Endothelial cell (in vitro differentiated cells): ENCODE results near the gene PRPH. TPM values are rescaled to one million over a fixed set of nuclear protein-coding genes. Genes with fewer than 3 reads are reported as not detected.
"Not testable (repeated sequence)": the region's sequence is repeated elsewhere in the genome, so short reads cannot be mapped to it uniquely, and the experiment has no call there.

Experiments used
- DNase-seq: peaks from one replicate; pipeline ENCODE4 v3.0.0; 2021; ENCODE audit warnings: low spot score
- H3K27ac Mint-ChIP-seq: one replicate; pipeline ENCODE4 v1.8.0; 2021; ENCODE audit warnings: mixed read lengths, inconsistent platforms; ENCODE audit not compliant: unreplicated experiment
- H3K27me3 Mint-ChIP-seq: one replicate; pipeline ENCODE4 v1.8.0; 2021; ENCODE audit warnings: mild to moderate bottlenecking, moderate library complexity, mixed read lengths, inconsistent platforms; ENCODE audit not compliant: unreplicated experiment
- H3K36me3 Mint-ChIP-seq: one replicate; pipeline ENCODE4 v1.8.0; 2021; ENCODE audit warnings: mild to moderate bottlenecking, low read depth, mixed read lengths, inconsistent platforms; ENCODE audit not compliant: unreplicated experiment
- H3K4me1 Mint-ChIP-seq: one replicate; pipeline ENCODE4 v1.8.0; 2021; ENCODE audit warnings: mild to moderate bottlenecking, mixed read lengths, inconsistent platforms; ENCODE audit not compliant: unreplicated experiment
- H3K4me3 Mint-ChIP-seq: one replicate; pipeline ENCODE4 v1.8.0; 2021; ENCODE audit warnings: mild to moderate bottlenecking, mixed read lengths, inconsistent platforms; ENCODE audit not compliant: unreplicated experiment
- H3K9me3 Mint-ChIP-seq: one replicate; pipeline ENCODE4 v1.8.0; 2021; ENCODE audit warnings: mixed read lengths, inconsistent platforms; ENCODE audit not compliant: unreplicated experiment
- total RNA-seq: library from RNA; stranded (reverse); fragmentation: NEBNext Ultra II Directional; extraction: Animal tissue kit (Norgen Biotek cat#: 25700); gene quantifications from one replicate; pipeline ENCODE4 v1.2.1, GENCODE V29; 2021; ENCODE audit not compliant: unreplicated experiment
- TF ChIP-seq, protein P1 (sequence below): fragments of 200-600 bp; sonication (generic); IDR thresholded peaks from one replicate; pipeline ENCODE4 v1.5.0; 2021; ENCODE audit warnings: antibody characterized with exemption; ENCODE audit not compliant: unreplicated experiment

The PRPH gene
- total RNA-seq, 1 donor from 2014 or later: not detected

DNA sequence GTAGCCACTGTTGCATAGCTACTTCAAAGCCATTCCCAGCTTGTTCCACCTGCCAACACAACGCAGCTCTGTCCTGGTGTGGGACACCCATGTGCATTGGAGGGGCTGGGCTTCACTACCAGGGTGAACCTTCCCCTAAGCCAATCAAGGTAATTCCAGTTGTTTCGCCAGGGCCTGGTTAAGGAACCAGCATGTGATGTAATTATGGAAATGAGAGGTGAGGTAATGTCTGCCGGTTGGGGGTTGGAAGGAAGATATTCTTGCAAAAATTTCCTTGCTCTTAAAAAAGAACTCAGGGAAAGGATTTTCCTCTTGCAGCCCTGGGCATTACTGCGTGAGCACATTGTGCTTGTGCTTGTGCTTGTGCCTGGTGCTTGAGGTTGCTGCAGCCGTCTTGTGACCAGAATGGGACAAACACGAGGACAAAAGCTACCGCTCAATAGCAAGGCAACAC is 15.2 kb upstream of the PRPH start:
- peaks cover under 1% of the 10 kb centered on the region for H3K36me3 Mint-ChIP-seq
- no peak for DNase-seq
- H3K4me3 Mint-ChIP-seq: no peak overlapping the region
- no peak overlapping the region for H3K27ac Mint-ChIP-seq
- H3K27me3 Mint-ChIP-seq: peaks cover 1% of the 10 kb centered on the region
- TF ChIP-seq, protein P1, sequence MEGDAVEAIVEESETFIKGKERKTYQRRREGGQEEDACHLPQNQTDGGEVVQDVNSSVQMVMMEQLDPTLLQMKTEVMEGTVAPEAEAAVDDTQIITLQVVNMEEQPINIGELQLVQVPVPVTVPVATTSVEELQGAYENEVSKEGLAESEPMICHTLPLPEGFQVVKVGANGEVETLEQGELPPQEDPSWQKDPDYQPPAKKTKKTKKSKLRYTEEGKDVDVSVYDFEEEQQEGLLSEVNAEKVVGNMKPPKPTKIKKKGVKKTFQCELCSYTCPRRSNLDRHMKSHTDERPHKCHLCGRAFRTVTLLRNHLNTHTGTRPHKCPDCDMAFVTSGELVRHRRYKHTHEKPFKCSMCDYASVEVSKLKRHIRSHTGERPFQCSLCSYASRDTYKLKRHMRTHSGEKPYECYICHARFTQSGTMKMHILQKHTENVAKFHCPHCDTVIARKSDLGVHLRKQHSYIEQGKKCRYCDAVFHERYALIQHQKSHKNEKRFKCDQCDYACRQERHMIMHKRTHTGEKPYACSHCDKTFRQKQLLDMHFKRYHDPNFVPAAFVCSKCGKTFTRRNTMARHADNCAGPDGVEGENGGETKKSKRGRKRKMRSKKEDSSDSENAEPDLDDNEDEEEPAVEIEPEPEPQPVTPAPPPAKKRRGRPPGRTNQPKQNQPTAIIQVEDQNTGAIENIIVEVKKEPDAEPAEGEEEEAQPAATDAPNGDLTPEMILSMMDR: no peak
- H3K4me1 Mint-ChIP-seq: peaks cover 20% of the 10 kb centered on the region
- H3K9me3 Mint-ChIP-seq: no peaks in the 10 kb centered on the region

DNA sequence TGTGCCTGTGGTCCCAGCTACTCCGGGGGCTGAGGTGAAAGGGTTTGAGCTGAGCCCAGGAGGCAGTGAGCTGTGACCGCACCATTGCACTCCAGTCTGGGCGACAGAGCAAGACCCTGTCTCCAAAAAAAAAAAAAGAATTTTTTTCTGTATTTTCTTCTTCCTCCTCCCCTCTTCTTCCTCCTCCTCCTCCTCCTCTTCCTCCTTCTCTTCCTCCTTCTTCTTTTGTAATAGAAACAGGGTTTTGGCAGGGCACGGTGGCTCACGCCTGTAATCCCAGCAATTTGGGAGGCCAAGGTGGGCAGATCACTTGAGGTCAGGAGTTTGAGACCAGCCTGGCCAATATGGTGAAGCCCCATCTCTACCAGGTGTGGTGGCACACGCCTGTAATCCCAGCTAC is 14.4 kb upstream of the PRPH start:
- not testable (repeated sequence) for H3K9me3 Mint-ChIP-seq, H3K27ac Mint-ChIP-seq, DNase-seq, H3K36me3 Mint-ChIP-seq, H3K27me3 Mint-ChIP-seq, H3K4me3 Mint-ChIP-seq
- peaks cover 20% of the 10 kb centered on the region for H3K4me1 Mint-ChIP-seq

DNA sequence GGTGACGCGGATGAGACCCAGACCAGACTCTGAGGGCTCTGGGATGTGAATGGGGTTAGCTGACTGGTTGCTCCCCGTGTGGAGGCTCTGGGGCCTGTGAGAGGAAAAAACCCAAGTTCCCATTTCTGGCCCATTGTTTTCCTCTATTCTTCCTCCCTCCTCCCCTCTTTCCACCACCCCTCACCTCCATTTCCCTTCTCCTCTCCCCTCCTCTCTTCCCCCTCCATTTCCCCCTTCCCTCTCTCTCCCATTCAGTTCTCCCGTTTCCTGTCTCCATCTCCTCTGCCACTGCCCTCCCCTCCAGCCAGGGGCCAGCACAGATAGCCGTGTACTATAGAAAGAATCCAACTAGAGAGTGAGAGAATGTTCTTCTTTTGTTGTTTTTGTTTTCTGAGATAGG is 12.6 kb upstream of the PRPH start:
- Mint-ChIP-seq H3K9me3 (no peaks in the 10 kb centered on the region), H3K36me3 (no peaks in the 10 kb centered on the region), H3K4me3 (no peak overlapping the region), H3K27ac (peak overlapping the region; percentile 42), H3K27me3 (peaks cover 1% of the 10 kb centered on the region), H3K4me1 (peaks cover 20% of the 10 kb centered on the region)
- no peak for DNase-seq
- TF ChIP-seq, protein P1: no peak

DNA sequence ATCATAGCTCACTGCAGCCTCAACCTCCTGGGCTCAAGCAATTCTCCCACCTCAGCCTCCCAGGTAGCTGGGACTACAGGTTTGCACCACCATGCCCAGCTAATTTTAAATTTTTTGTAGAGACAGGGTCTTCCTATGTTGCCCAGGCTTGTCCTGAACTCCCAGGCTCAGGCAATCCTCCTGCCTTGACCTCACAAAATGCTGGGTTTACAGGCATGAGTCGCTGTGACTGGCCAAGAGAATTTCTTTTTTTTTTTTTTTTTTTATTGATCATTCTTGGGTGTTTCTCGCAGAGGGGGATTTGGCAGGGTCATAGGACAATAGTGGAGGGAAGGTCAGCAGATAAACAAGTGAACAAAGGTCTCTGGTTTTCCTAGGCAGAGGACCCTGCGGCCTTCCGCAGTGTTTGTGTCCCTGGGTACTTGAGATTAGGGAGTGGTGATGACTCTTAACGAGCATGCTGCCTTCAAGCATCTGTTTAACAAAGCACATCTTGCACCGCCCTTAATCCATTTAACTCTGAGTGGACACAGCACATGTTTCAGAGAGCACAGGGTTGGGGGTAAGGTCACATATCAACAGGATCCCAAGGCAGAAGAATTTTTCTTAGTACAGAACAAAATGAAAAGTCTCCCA is 12.1 kb upstream of the PRPH start:
- not testable (repeated sequence) for H3K27me3 Mint-ChIP-seq, H3K36me3 Mint-ChIP-seq, H3K9me3 Mint-ChIP-seq, DNase-seq, H3K4me3 Mint-ChIP-seq, H3K27ac Mint-ChIP-seq
- H3K4me1 Mint-ChIP-seq: peaks cover 20% of the 10 kb centered on the region

DNA sequence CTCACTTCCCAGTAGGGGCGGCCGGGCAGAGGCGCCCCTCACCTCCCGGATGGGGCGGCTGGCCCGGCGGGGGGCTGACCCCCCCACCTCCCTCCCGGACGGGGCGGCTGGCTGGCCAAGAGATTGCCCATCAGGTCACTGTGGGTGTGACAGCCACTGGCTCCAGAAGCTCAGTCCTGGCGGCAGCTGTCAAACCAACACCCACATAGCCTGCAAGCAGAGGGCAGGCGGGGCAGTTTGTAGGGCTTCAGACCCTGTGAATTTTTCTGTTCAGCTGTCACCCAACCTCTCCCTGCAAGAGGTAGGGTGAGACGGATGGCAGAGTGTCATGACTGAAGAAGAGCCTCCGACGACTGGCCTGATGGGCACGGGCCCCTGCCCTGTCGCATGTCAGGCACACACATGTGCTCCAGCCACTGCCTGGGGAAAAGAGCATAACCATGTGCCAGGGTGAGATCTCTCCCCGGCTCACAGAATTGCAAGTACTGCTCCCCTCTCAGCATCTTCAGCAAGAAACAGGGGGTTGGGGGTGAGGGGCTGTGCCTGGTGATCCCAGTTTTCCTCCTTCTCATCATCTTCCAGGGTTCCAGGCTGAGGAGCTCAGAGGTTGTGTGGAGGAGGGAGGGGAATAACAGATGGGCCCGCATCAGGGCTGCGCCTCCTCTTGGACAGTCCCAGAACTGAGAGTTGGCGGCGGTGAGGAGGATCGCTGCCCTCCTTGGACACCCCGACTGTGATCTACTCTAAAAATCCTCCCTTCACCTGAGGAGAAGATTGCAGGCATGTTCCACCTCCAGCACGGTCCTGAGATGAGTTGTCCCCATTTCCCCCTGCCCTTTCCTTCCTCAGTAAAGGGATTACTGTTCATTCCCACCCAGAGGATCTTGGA is 11.2 kb upstream of the PRPH start:
- H3K27me3 Mint-ChIP-seq: peaks cover 3% of the 10 kb centered on the region
- TF ChIP-seq, protein P1: no peak
- no peak overlapping the region for H3K27ac Mint-ChIP-seq
- H3K4me3 Mint-ChIP-seq: no peak overlapping the region
- no peak for DNase-seq
- H3K9me3 Mint-ChIP-seq: no peaks in the 10 kb centered on the region
- peaks cover 20% of the 10 kb centered on the region for H3K4me1 Mint-ChIP-seq
- H3K36me3 Mint-ChIP-seq: no peaks in the 10 kb centered on the region

DNA sequence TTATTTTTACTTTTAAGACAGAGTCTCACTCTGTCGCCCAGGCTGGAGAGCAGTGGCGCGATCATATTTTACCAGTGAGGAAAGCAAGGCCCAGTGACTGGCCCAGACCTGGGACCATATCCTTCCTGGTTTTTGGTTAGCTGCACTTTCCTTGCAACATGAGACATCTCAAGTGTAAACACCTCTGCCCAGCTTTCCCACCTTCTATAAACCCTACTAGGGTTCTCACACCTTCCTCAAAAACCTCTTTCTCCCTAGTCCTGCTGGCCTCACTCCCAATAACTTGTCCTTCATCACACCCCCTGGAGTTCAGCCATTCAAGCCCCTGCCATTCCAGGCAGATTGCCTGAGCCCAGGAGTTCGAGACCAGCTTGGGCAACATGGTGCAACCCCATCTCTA is 10.3 kb upstream of the PRPH start:
- peaks cover 3% of the 10 kb centered on the region for H3K27me3 Mint-ChIP-seq
- H3K36me3 Mint-ChIP-seq: no peaks in the 10 kb centered on the region
- H3K27ac Mint-ChIP-seq: no peak overlapping the region
- H3K9me3 Mint-ChIP-seq: no peaks in the 10 kb centered on the region
- H3K4me1 Mint-ChIP-seq: peaks cover 19% of the 10 kb centered on the region
- H3K4me3 Mint-ChIP-seq: no peak overlapping the region
- TF ChIP-seq, protein P1: no peak
- no peak for DNase-seq
